ENCODE data around the gene ARFRP1.

ARFRP1 gene

GRCh38 chr20:63698739-63699465 is 8.9 kb downstream of the ARFRP1 start:
- TF ChIP-seq ZFX (IDR thresholded peaks at IDR 0.05; ENCODE audit: borderline replicate concordance) (no peak), CTCF (IDR thresholded peaks at IDR 0.05) (no peak)
- peak overlapping the region; percentile 20; the same call in 1 of the 2 replicates for H3K27ac ChIP-seq

- peak overlapping the region; percentile 20; the same call in 1 of the 2 replicates for H3K27ac ChIP-seq
- TF ChIP-seq ZFX (IDR thresholded peaks at IDR 0.05; ENCODE audit: borderline replicate concordance), result no peak
- TF ChIP-seq CTCF (IDR thresholded peaks at IDR 0.05), result no peak
These were observed 9.8 kb downstream of the ARFRP1 start for GRCh38 chr20:63697868-63698545.

GRCh38 chr20:63697357-63697867 is 10.4 kb downstream of the ARFRP1 start:
- no peak for TF ChIP-seq CTCF (IDR thresholded peaks at IDR 0.05)
- TF ChIP-seq ZFX (IDR thresholded peaks at IDR 0.05; ENCODE audit: borderline replicate concordance), result no peak
- peak overlapping the region; percentile 32; the same call in 1 of the 2 replicates for H3K27ac ChIP-seq

GRCh38 chr20:63696628-63697356 is 11.0 kb downstream of the ARFRP1 start, which contains the start of gene TNFRSF6B:
TNFRSF6B (plus strand) TSS chr20:63696652; CDS start chr20:63696768, 116 bp downstream.
- H3K27ac ChIP-seq, result peak within 1 kb of the TSS; percentile 32
- TF ChIP-seq ZFX (IDR thresholded peaks at IDR 0.05; ENCODE audit: borderline replicate concordance) (no peak), CTCF (IDR thresholded peaks at IDR 0.05) (no peak)

- TF ChIP-seq CTCF (IDR thresholded peaks at IDR 0.05) (no peak), ZFX (IDR thresholded peaks at IDR 0.05; ENCODE audit: borderline replicate concordance) (no peak)
- H3K27ac ChIP-seq, result peak overlapping the region; percentile 32
These were observed 11.5 kb downstream of the ARFRP1 start for GRCh38 chr20:63696306-63696627.

GRCh38 chr20:63695424-63696305 is 12.1 kb downstream of the ARFRP1 start:
- TF ChIP-seq CTCF (IDR thresholded peaks at IDR 0.05), result no peak
- H3K27ac ChIP-seq, result peak overlapping the region; percentile 32
